ENCODE data around the gene R3HDM2.
A peak's percentile ranks its signal among the peaks of the same experiment; 100 is the strongest.
"Not testable (repeated sequence)": the region's sequence is repeated elsewhere in the genome, so short reads cannot be mapped to it uniquely, and the experiment has no call there.

The R3HDM2 gene

DNA sequence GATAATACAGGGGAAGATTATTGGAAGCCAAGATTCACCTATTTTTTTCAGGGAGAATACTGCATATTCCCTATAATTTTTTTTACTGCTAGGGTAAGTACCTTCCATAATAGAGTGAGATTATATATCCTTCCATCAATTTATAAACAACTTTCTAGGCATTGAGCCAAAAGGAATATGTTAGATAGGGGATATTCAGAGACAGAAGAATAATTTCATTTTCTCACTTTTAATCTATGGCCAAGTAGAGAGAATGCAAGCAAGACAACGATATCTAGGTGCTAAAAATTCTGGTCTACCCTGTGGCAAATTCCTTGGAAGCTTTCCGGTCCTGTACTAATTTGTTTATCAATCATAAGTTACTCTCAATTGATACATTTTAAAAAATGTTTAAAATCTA, 110.2 kb downstream of the R3HDM2 start:
- no peak for DNase-seq

GRCh38 chr12:57319678-57320469, 111.0 kb downstream of the R3HDM2 start:
- no peak for DNase-seq

DNA sequence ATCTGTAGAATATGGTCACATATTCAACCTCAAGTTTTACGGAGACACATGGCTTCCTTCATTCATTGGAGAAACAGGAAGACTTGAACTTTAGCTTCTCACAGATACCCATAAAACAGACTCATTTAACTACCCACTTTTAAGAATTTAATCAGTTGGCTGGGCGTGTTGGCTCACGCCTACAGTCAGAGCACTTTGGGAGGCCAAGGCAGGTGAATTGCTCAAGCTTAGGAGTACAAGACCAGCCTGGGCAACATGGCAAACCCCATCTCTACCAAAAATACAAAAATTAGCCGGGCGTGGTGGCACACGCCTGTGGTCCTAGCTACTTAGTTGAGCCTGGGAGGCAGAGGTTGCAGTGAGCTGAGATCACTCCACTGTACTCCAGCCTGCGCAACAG, 115.2 kb downstream of the R3HDM2 start:
- no peak for DNase-seq

DNA sequence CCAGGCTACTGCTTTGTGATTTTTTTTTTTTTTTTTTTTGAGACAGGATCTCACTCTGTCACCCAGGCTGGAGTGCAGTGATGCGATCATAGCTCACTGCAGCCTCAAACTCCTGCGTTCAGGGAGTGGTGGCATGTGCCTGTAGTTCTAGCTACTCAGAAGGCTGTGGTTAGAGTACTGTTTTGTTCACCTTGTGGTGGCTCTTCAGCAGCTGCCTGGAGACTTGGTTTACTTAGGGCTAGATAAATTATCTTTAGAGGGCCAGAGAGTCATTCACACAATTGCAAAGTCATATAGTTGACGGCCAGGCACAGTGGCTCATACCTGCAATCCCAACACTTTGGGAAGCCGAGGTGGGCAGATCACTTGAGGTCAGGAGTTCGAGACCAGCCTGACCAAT, 118.6 kb downstream of the R3HDM2 start:
- DNase-seq = not testable (repeated sequence)

- no peak for DNase-seq
These were observed 121.4 kb downstream of the R3HDM2 start for GRCh38 chr12:57309420-57309819.

GRCh38 chr12:57300961-57301584, 129.8 kb downstream of the R3HDM2 start:
- no peak for DNase-seq

DNA sequence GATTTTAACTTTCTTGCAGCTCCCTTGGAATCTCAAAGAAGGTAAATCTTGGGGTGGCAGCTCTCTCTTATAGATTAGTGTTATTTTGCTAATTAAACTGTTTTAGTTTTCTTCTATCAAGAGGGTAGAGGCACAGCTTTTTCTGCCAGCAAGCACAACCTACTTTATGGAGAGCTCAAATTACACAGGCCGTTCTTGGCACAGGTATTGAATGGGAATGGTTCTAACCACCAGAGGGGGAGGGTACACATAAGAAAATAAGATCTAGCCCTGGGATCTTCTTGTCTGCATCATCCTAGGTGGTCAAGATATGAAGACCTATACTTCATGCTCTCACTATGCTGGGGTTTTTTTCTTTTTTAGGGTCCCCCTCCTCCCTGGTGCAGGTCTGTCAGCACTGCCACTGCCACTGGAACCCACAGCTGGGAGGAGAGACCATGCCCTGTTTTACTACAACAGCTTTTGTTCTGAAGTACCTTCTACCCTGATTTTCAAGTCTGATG, 131.3 kb downstream of the R3HDM2 start:
- no peak for DNase-seq

DNA sequence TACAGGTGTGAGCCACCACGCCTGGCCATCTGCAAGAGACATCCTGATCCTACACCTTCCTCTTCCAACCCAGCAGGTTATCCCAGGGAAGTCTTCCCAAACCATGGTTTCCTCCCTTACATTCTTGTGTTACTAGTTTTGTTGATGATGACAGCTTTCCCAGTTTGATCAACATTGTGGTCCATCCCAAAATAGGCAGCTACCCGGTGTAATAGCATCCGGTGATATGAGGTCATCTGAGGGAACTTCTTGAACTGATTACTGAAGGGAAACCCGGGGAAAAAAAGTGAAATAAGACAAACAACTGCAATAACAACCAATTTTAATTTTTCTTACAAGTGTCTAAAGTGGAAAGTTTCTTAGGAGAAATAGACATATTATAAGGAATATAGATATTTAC, 134.6 kb downstream of the R3HDM2 start:
- DNase-seq = no peak

- DNase-seq = not testable (repeated sequence)
These were observed 148.8 kb downstream of the R3HDM2 start for GRCh38 chr12:57282073-57282472.

GRCh38 chr12:57280211-57281062, 150.4 kb downstream of the R3HDM2 start:
- peak; percentile 57 to 87 for DNase-seq

DNA sequence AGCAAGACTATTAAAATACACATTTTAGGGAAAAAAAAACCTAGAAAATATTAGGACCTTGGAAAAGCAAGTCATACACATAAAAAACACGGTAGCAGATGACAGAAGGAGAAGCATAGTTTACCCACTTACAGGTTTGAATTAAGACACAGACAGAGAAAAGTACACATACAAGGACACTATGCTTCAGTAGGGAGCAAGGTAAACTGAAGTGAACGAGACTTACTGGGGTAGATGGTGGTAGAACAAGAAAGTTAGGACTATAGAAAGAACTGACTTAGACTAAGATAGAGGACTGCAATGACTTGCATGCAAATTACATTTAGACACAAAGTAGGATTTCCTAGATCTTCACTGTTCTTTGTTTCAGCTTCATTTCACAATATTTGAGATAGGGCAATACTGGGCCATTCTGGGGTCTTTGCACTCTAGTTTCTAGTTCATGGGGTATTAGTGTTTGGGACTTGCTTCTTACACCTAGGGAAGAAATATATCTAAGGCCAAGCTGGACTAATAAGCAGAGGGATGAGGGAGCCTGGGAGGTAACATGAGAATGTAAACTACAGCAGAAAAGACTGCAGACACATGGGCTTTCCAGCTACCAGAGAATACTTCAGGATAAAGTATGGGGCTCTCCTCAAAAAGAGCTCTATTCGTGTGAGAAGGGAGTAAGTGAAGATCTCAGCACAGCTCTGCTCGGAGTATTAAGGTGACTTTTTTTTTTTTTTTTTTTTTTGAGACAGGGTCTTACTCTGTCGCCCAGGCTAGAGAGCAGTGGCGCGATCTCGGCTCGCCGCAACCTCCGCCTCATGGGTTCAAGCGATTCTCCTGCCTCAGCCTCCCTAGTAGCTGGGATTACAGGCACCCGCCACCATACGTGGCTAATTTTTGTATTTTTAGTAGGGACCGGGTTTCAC, 152.1 kb downstream of the R3HDM2 start:
- DNase-seq = no peak

DNA sequence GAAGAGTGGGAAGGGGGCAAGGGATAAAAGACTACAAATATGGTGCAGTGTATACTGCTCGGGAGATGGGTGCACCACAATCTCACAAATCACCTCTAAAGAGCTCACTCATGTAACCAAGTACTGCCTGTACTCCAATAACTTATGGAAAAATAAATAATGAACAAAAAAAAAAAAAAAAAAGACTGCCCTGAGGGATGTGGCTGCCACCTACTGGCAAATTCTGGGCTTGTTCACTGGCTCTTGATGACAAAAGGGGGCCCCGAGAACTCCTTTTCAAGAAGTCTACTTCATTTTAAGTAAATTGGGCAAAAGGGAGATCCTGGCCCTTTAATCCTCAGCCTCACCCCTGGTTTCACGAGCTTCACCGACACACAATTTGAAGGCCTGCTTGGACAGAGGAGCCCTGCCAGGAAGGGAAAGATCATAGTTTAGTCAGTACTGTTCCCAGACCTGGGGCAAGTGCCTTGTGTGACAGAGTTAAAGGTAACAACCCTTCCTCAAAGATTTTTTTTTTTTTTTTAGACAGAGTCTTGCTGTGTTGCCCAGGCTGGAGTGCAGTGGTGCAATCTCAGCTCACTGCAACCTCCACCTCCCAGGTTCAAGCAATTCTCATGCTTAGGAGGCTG, 153.8 kb downstream of the R3HDM2 start:
- DNase-seq = no peak

GRCh38 chr12:57276233-57276632, 154.6 kb downstream of the R3HDM2 start:
- DNase-seq = not testable (repeated sequence)

DNA sequence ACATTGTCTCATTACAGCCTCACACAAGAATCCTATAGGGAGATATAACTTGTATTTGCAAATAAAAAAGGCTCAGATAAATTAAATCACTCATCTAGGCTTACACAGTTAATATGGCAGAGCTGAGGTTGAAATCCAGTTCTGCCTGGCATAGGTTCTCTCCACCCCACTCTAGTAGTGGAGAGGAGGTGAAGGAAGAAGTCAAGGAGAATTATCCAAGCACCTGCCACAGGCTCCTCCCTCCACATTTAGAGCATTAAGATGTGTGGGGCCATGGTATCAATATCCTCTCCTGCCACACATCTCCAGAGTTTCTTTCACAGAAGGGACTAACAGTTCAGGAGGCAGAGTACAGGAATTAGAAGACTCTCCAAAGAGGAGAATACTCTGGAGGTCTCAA, 157.3 kb downstream of the R3HDM2 start:
- DNase-seq = no peak

- DNase-seq = no peak
These were observed 158.3 kb downstream of the R3HDM2 start for GRCh38 chr12:57272337-57273151.

DNA sequence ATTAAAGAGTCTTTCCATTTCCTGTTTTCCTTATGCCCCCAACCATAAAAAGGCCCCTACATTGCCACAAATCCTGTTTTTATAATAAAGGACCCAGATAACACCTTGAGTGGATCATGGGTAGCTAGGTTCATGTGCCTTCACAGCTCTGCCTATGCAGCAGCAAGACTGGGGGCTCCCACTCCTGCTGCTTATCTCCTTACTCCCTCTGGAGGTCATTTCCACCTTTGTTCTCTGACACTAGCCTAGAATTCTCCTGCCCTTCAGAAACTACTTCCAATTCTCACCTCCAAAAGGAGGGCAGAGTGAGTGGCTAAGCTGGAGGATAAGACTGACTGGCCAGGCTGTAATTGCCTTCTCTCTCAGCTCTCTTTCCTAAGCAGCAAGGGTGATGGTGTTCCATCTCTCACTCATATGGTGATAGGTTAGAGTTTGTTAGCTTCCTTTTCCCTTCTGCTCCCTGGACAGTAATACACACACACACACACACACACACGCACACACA, 159.8 kb downstream of the R3HDM2 start:
- no peak for DNase-seq

DNA sequence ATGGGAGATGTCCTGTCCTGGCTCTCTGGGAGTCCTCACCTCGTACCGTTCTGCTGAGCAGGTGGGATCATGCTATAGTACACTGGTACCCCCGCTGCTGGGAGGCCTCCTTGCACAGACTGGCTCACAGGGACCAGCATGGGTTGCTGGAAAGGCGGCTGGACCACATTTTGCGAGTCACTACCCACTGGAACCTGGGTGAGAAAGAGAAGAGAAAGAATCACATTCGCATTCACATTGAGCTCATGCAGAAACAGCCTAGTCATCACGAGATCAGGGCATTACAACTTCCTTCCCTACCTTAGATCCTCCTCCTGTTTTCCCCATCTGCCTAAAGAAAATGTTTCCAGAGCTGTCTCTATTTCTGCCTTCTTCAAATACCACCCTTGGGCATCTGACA, 162.6 kb downstream of the R3HDM2 start:
- DNase-seq = no peak

GRCh38 chr12:57266681-57267080, 164.2 kb downstream of the R3HDM2 start:
- no peak for DNase-seq

DNA sequence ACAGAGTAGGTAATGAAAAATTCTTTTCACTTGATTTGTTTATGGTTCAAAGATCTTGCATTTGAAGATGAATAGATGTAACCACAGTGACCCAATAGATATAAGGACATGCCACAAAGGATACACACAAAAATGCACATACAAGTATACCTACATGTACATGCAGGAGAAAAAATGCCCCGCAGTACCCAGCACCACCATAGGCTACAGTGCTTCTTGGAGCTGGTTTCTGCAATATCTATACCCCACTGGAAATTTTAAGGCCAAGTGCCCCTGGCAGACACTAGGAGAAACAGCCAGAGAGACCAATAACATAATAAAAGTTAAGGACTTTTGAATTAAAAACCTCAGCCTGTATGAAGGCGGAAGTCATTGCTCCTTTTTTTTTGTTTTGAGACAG, 167.7 kb downstream of the R3HDM2 start:
- no peak for DNase-seq

DNA sequence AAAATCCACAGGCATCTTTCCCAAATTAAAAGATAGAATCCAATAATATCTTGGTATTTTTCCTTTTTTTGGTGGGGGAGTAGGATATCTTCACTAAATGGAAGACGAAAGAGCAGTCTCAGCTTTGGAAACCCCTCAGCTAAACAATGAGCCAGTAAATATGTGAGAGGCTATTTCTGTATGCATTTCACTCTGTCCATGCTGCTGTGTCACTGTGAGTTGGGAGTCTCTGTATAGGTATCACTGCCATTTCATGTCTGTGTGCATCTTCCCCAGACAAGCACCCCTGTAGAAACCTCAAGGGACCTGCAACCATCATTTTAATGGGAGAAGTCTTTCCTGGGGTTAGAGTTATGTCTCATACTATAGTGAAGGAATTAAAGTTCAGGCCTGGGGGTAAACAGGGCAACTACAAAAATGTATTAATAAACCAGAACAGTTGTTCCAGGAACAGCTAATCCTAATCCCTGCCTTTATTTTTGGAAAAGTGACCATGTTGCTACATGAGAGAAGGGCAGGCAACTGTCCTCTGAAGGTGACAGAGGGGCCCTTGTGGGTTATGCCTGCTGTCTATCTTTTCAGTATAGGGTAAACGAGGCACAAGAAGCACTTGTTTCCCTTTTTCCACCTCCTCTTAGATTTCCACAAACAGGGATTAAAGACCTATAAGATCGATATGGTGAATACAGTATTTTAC, 168.6 kb downstream of the R3HDM2 start:
- DNase-seq = no peak

All from stimulated activated CD4-positive, alpha-beta T cell treated with anti-CD3 and anti-CD28 coated beads, Interleukin-4, amount 100 ng/mL, for 4 hours (primary cell).